PC-3 (cell line): ENCODE data around the gene HAND1. TPM values are rescaled to one million over a fixed set of nuclear protein-coding genes. Genes with fewer than 3 reads are reported as not detected.

Source experiments
- ATAC-seq: fragments of 200-7000 bp; cut with Tn5 transposase; 2 replicates; pipeline ENCODE4 v1.9.1; 2020; ENCODE audit warnings: mild to moderate bottlenecking, moderate library complexity
- BruUV-seq: library from RNA; stranded (reverse); fragments of 400-500 nt; replicated peaks from 2 replicates; lab custom pipeline; 2021; lab: Mats Ljungman, UMichigan
- CTCF ChIA-PET: fragments of 300-600 bp; sonication (Branson Sonifier 250); formaldehyde crosslinking; loops from one replicate; lab custom pipeline; 2022; ENCODE audit warnings: antibody characterized with exemption; lab: Charles Lee
- POLR2A ChIA-PET: fragments of 300-600 bp; sonication (Branson Sonifier 250); formaldehyde crosslinking; loops from one replicate; lab custom pipeline; 2022; ENCODE audit warnings: antibody characterized with exemption; ENCODE audit not compliant: unreplicated experiment; lab: Charles Lee
- DNase-seq: peaks from one replicate; pipeline ENCODE4 v3.0.0-alpha.2; 2015
- H2AFZ ChIP-seq: fragments of 300-600 bp; sonication (generic); 2 replicates; pipeline ENCODE4 v1.6.0; 2016; ENCODE audit warnings: antibody characterized with exemption, low read length
- H3F3A ChIP-seq: fragments of 300-600 bp; sonication (generic); one replicate; pipeline ENCODE4 v1.6.0; 2017; ENCODE audit warnings: antibody characterized with exemption, low read length, control low read depth, mild to moderate bottlenecking; ENCODE audit not compliant: unreplicated experiment
- H3K27ac ChIP-seq: fragments of 300-600 bp; sonication (generic); 2 replicates; pipeline ENCODE4 v1.5.1; 2016; ENCODE audit warnings: mild to moderate bottlenecking, low read length
- H3K27me3 ChIP-seq: fragments of 300-600 bp; sonication (generic); 2 replicates; pipeline ENCODE4 v1.6.1; 2016; ENCODE audit warnings: low read length, mixed read lengths
- H3K36me3 ChIP-seq: fragments of 300-600 bp; sonication (generic); 2 replicates; pipeline ENCODE4 v1.6.1; 2016; ENCODE audit warnings: low read depth, mixed run types, low read length, mixed read lengths
- H3K4me1 ChIP-seq: fragments of 300-600 bp; sonication (generic); 2 replicates; pipeline ENCODE4 v1.5.1; 2016; ENCODE audit warnings: low read length; ENCODE audit not compliant: insufficient read depth
- H3K4me2 ChIP-seq: fragments of 300-600 bp; sonication (generic); 2 replicates; pipeline ENCODE4 v1.6.0; 2016; ENCODE audit warnings: low read length
- H3K4me3 ChIP-seq: fragments of 300-600 bp; sonication (generic); 2 replicates; pipeline ENCODE4 v1.5.1; 2016; ENCODE audit warnings: mild to moderate bottlenecking, low read length, mixed read lengths
- H3K79me2 ChIP-seq: fragments of 300-600 bp; sonication (generic); 2 replicates; pipeline ENCODE4 v1.6.1; 2017; ENCODE audit warnings: low read length, mixed read lengths
- H3K9ac ChIP-seq: fragments of 300-600 bp; sonication (generic); 2 replicates; pipeline ENCODE4 v1.6.0; 2016; ENCODE audit warnings: mild to moderate bottlenecking, low read length
- H3K9me2 ChIP-seq: fragments of 300-600 bp; sonication (generic); replicated peaks from 2 replicates; pipeline ENCODE4 v1.6.1; 2016; ENCODE audit warnings: mixed run types, low read length, mixed read lengths
- H3K9me3 ChIP-seq: fragments of 300-600 bp; sonication (generic); 2 replicates; pipeline ENCODE4 v1.6.1; 2016; ENCODE audit warnings: low read length, mixed read lengths
- H4K20me1 ChIP-seq: fragments of 300-600 bp; sonication (generic); 2 replicates; pipeline ENCODE4 v1.6.1; 2016; ENCODE audit warnings: low read length, mixed read lengths
- CTCF ChIP-seq: fragments of 300-600 bp; sonication (generic); conservative IDR thresholded peaks from 2 replicates; pipeline ENCODE4 v1.5.1; 2017; ENCODE audit warnings: antibody characterized with exemption, low read depth, mild to moderate bottlenecking, low read length
- EZH2 ChIP-seq: fragments of 300-600 bp; sonication (generic); IDR thresholded peaks from one replicate; pipeline ENCODE4 v1.6.1; 2017; ENCODE audit warnings: antibody characterized with exemption, mild to moderate bottlenecking, low read length; ENCODE audit not compliant: unreplicated experiment
- EZH2phosphoT487 ChIP-seq: fragments of 300-600 bp; sonication (generic); IDR thresholded peaks from 2 replicates; pipeline ENCODE4 v1.6.1; 2018; ENCODE audit warnings: mild to moderate bottlenecking, antibody characterized with exemption, low read length, borderline replicate concordance
- intact Hi-C: fragments of 100-400 bp; cut with micrococcal nuclease; formaldehyde crosslinking; loops from 2 replicates; pipeline ENCODE4 v1.9.0; 2023
- total RNA-seq: library from RNA; depleted of rRNA; stranded (reverse); fragments of >200 nt; gene quantifications from 2 replicates; pipeline ENCODE4 v1.2.3, GENCODE V29; 2014

The HAND1 gene
- total RNA-seq, 1 experiment from 2014 or later = not detected

- TF ChIP-seq CTCF (no peak), EZH2 (no peak), EZH2phosphoT487 (no peak)
- no peak overlapping the region for H3K27ac ChIP-seq
- no peak overlapping the region for H3K9ac ChIP-seq
- DNase-seq (no peak), ATAC-seq (no peak)
- ChIA-PET CTCF (no interaction called here), POLR2A (no interaction called here)
- no peak overlapping the region for H3K4me2 ChIP-seq
- H3K27me3 ChIP-seq = no peaks in the 10 kb centered on the region
- H3K4me3 ChIP-seq = no peak overlapping the region
- no peak overlapping the region for H2AFZ ChIP-seq
- no peaks in the 10 kb centered on the region for H3F3A ChIP-seq
- H3K36me3 ChIP-seq = no peaks in the 10 kb centered on the region
- peaks cover 21% of the 10 kb centered on the region for H3K4me1 ChIP-seq
- H3K9me3 ChIP-seq = no peaks in the 10 kb centered on the region
- BruUV-seq = no TSS peak
- H3K9me2 ChIP-seq = no peaks in the 10 kb centered on the region
- no peaks in the 10 kb centered on the region for H3K79me2 ChIP-seq
- intact Hi-C loops = loop anchor here (5.0 kb wide), 1 partner anchor 55 kb away; no protein-coding TSS in a partner anchor
- H4K20me1 ChIP-seq = no peaks in the 10 kb centered on the region
Observed at GRCh38 chr5:154522284-154522683, 44.3 kb upstream of the HAND1 start.

- ChIA-PET CTCF (no interaction called here), POLR2A (no interaction called here)
- no peak for TF ChIP-seq CTCF
- TF ChIP-seq EZH2 = no peak
- no peak for TF ChIP-seq EZH2phosphoT487
- Histone ChIP-seq H3K9me2 (no peaks in the 10 kb centered on the region), H3K4me3 (no peak overlapping the region), H3K79me2 (no peaks in the 10 kb centered on the region), H3K4me1 (peaks cover 21% of the 10 kb centered on the region), H3K9me3 (no peaks in the 10 kb centered on the region), H2AFZ (no peak overlapping the region), H3F3A (no peaks in the 10 kb centered on the region), H3K4me2 (no peak overlapping the region), H3K27me3 (no peaks in the 10 kb centered on the region), H3K36me3 (no peaks in the 10 kb centered on the region), H3K27ac (no peak overlapping the region), H4K20me1 (no peaks in the 10 kb centered on the region), H3K9ac (no peak overlapping the region)
- ATAC-seq = no peak
- no TSS peak for BruUV-seq
- no peak for DNase-seq
- intact Hi-C loops = loop anchor here (2.0 to 5.0 kb wide), 2 partner anchors 56 to 89 kb away; no protein-coding TSS in a partner anchor
Observed at GRCh38 chr5:154521756-154522155, 43.7 kb upstream of the HAND1 start.

- Histone ChIP-seq H3K27ac (no peak overlapping the region), H3K9ac (no peak overlapping the region)
- intact Hi-C loops = loop anchor here (2.0 to 5.0 kb wide), 2 partner anchors 56 to 90 kb away; no protein-coding TSS in a partner anchor
Observed at GRCh38 chr5:154520861-154521453, 42.9 kb upstream of the HAND1 start.

More at GRCh38 chr5:154520861-154521453, 42.9 kb upstream of the HAND1 start:
- Histone ChIP-seq H3K4me3 (no peak overlapping the region), H2AFZ (no peak overlapping the region), H4K20me1 (no peaks in the 10 kb centered on the region), H3F3A (no peaks in the 10 kb centered on the region), H3K4me1 (peaks cover 21% of the 10 kb centered on the region), H3K36me3 (no peaks in the 10 kb centered on the region), H3K9me3 (no peaks in the 10 kb centered on the region), H3K9me2 (no peaks in the 10 kb centered on the region), H3K4me2 (peak overlapping the region; percentile 59; the same call in 1 of the 2 replicates), H3K27me3 (no peaks in the 10 kb centered on the region), H3K79me2 (no peaks in the 10 kb centered on the region)
- ATAC-seq (peak; percentile 33; the same call in 1 of the 2 replicates), DNase-seq (peak; percentile 70)
- POLR2A ChIA-PET = no interaction called here
- peak; percentile 77 for TF ChIP-seq CTCF
- no peak for TF ChIP-seq EZH2phosphoT487
- CTCF ChIA-PET = interaction anchor here (0.5 to 0.6 kb wide), 2 partner anchors 23 to 121 kb away, joined by 3 to 4 read pairs; no protein-coding TSS in a partner anchor
- BruUV-seq = no TSS peak
